Kidney epithelial cell (primary cell): Measurements from ENCODE around the gene PIEZO1. TPM values are rescaled to one million over a fixed set of nuclear protein-coding genes. Genes with fewer than 3 reads are reported as not detected.
"Not testable (repeated sequence)": the region's sequence is repeated elsewhere in the genome, so short reads cannot be mapped to it uniquely, and the experiment has no call there.

Experiments used
- DNase-seq: peaks from one replicate; pipeline ENCODE4 v3.0.0-alpha.2; 2010; ENCODE audit warnings: low read depth
- H3K27me3 ChIP-seq: 2 replicates; pipeline ENCODE4 v1.6.0; 2011; ENCODE audit warnings: low read length; ENCODE audit not compliant: control insufficient read depth, insufficient read depth
- H3K36me3 ChIP-seq: 2 replicates; pipeline ENCODE4 v1.5.1; 2011; ENCODE audit warnings: low read length; ENCODE audit not compliant: control insufficient read depth, insufficient read depth
- H3K4me3 ChIP-seq: 2 replicates; pipeline ENCODE4 v1.5.1; 2011; ENCODE audit warnings: low read depth, mild to moderate bottlenecking, control low read depth, low read length
- CTCF ChIP-seq: IDR thresholded peaks from 2 replicates; pipeline ENCODE4 v1.5.1; 2011; ENCODE audit warnings: mild to moderate bottlenecking, moderate library complexity, low read length, control low read depth, inconsistent platforms; ENCODE audit not compliant: insufficient read depth, poor library complexity, severe bottlenecking
- total RNA-seq: library from RNA; depleted of rRNA; stranded (reverse); fragments of >200 nt; gene quantifications from 2 replicates; pipeline ENCODE4 v1.2.3, GENCODE V29; 2015

PIEZO1 gene
- total RNA-seq, 1 donor from 2014 or later: 309 TPM

- TF ChIP-seq CTCF: no peak
- no peaks in the 10 kb centered on the region for H3K36me3 ChIP-seq
- H3K4me3 ChIP-seq: no peak overlapping the region
- no peak for DNase-seq
- H3K27me3 ChIP-seq: peaks cover 13% of the 10 kb centered on the region
These were observed 108.3 kb downstream of the PIEZO1 start for GRCh38 chr16:88676502-88677242.

DNA sequence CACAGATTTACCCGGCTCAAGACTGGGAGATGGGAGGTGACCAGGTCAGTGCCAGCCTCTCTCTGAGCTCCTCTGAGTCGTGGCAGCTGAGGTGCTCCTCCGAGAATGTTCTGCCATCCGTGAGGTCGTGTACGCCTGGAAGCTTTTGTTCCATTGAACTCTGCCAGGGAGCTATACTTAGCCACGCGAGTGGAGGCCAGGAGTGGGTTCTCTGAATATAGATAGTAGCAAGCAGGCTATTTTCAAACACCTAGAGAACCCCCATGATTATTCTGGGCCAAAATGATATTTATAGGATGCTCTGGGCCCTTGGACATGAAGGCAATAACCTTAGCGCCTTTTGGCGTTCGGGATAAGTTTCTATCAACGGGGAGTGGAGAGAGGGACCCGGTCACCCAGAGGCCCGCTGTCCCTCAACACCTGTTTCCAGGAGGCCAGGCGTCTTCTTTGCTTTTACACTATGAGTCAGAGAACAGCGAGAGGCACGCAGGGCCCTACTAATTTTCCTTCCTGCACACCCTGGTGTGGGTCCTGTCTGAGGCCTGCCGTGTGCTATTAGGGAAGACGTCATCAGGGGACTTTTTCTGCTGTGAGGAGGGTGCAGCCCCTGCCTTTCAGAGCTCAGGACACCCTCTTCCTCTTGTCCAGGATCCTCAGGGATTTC, 111.2 kb downstream of the PIEZO1 start:
- DNase-seq: no peak

DNA sequence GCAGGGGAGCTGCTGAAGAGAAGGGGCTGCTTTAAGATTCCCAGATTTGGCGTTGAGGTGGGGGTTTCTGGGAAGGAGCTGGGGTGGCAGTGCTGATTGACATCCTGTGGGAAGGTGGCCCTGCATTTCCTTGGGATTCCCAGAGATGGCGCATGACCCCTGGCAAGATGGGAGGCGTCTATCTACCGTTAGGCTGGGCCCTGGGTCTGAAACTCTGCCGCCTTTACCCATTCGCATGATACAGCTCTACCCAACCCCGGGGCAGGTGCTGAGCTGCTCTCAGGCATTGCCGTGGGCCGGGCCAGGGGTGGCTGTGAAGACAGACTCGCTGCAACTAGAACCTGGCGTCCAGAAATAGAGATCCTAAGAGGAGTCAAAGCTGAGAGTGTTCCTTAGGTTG, 112.2 kb downstream of the PIEZO1 start:
- DNase-seq: no peak
- Histone ChIP-seq H3K36me3 (no peaks in the 10 kb centered on the region), H3K27me3 (peaks cover under 1% of the 10 kb centered on the region), H3K4me3 (no peak overlapping the region)
- TF ChIP-seq CTCF: peak; percentile 44

More for the DNA sequence above, 111.2 kb downstream of the PIEZO1 start:
- Histone ChIP-seq H3K36me3 (no peaks in the 10 kb centered on the region), H3K27me3 (peaks cover 7% of the 10 kb centered on the region), H3K4me3 (no peak overlapping the region)
- no peak for TF ChIP-seq CTCF

DNA sequence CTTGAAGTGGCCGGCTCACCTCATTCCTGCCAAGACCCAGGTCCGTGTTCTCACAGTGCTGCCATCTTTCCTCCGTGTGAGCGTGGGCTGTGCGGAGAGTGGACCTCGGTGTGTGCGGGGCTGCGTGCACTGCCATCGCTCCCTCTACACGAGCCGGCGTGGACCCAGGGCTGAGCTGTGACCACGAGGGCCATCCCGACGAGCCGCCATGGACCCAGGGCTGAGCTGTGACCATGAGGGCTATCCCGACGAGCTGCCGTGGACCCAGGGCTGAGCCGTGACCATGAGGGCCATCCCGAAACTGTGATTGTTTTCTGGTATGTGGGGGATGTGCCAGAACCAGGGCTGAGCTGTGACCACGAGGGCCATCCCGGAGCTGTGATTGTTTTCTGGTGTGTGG, 113.2 kb downstream of the PIEZO1 start:
- Histone ChIP-seq H3K36me3 (no peaks in the 10 kb centered on the region), H3K4me3 (no peak overlapping the region), H3K27me3 (no peaks in the 10 kb centered on the region)
- DNase-seq: no peak
- no peak for TF ChIP-seq CTCF

DNA sequence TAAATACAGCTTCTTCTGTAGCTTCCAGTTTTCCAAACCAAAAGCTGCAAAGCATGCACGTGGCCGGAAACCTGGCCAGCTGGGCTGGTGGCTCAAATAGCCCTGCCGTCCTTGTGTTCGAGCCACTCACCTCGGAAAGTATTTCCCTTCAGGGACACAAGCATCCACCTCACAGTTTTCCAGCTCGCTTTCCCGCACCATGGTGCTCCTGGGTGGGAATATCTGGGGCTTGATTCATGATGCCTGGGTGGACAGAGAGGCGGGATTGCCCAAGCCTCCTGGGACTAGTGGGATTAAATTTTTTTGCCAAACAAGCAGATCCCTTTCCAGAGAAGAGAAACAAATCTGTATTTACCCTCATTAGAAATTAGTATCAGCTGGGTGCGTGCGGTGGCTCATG, 115.0 kb downstream of the PIEZO1 start:
- no peak for DNase-seq
- Histone ChIP-seq H3K36me3 (no peaks in the 10 kb centered on the region), H3K4me3 (no peak overlapping the region), H3K27me3 (no peaks in the 10 kb centered on the region)
- no peak for TF ChIP-seq CTCF

GRCh38 chr16:88669493-88669892, 115.5 kb downstream of the PIEZO1 start:
- H3K4me3 ChIP-seq, H3K36me3 ChIP-seq, DNase-seq, H3K27me3 ChIP-seq: not testable (repeated sequence)
